Skeletal muscle tissue (tissue), 4 donors: Measurements from ENCODE around the gene NHEJ1. TPM values are rescaled to one million over a fixed set of nuclear protein-coding genes. Genes with fewer than 3 reads are reported as not detected.

Experiments used
- H3K27ac ChIP-seq: one replicate; pipeline ENCODE4 v1.7.0; 2013; ENCODE audit warnings: mild to moderate bottlenecking, low read depth, low read length, inconsistent platforms
- H3K27me3 ChIP-seq, 3 donors: one replicate each; pipeline ENCODE4 v1.7.0; 2013; ENCODE audit warnings: low read length in 3 of 3; ENCODE audit not compliant: control insufficient read depth in 3 of 3, insufficient read depth in 3 of 3
- H3K36me3 ChIP-seq, 3 donors: one replicate each; pipeline ENCODE4 v1.7.0; 2013; ENCODE audit warnings: low read length in 3 of 3; ENCODE audit not compliant: control insufficient read depth in 3 of 3, insufficient read depth in 3 of 3
- H3K4me1 ChIP-seq, 3 donors: one replicate each; pipeline ENCODE4 v1.7.0; 2013; ENCODE audit warnings: low read length in 3 of 3, mild to moderate bottlenecking in 3 of 3; ENCODE audit not compliant: control insufficient read depth in 3 of 3, insufficient read depth in 3 of 3
- H3K4me3 ChIP-seq, 3 donors: one replicate each; pipeline ENCODE4 v1.7.0; 2013; ENCODE audit warnings: low read length in 3 of 3
- H3K9ac ChIP-seq, 3 donors: one replicate each; pipeline ENCODE4 v1.7.0; 2013; ENCODE audit warnings: low read length in 3 of 3, mild to moderate bottlenecking in 3 of 3, moderate library complexity in 2 of 3, low read depth in 1 of 3
- H3K9me3 ChIP-seq, 3 donors: one replicate each; pipeline ENCODE4 v1.7.0; 2013; ENCODE audit warnings: low read length in 3 of 3; ENCODE audit not compliant: control insufficient read depth in 3 of 3
- total RNA-seq: library from RNA; depleted of rRNA; stranded (reverse); fragments of >200 nt; gene quantifications from one replicate; pipeline ENCODE4 v1.2.3, GENCODE V29; 2014
- donor health status: Osteomylitis.

NHEJ1 gene
- total RNA-seq, 1 donor from 2014 or later, result 15.1 TPM

DNA sequence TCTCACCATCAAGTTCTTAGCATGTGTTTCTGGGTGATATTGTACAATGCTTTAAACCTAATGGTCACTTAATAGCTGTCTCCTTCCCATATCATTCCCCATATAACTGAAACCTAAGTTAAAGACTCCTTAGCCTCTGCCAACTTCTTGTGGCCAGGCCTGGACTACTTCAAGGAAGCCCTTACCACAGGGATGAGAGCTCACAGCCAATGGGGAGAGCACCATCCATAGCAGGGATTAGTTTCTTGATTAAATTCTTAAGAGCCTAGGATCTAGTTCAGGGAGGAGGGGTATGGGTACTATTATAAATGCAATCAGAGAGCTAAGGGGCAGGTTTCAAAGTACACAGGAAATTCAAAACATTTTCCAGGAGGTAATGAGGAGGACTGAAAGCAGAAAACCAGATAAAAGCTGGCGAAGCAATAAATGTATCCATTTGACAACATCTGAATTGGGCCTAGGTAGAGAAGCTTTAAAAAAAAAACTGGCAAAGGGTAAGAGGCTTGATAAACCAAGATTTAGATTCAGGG is 65.1 kb downstream of the NHEJ1 start:
- Histone ChIP-seq H3K9ac (no peak overlapping the region), H3K9me3 (no peaks in the 10 kb centered on the region), H3K27ac (no peak overlapping the region), H3K4me1 (no peaks in the 10 kb centered on the region), H3K27me3 (no peaks in the 10 kb centered on the region), H3K4me3 (no peak overlapping the region), H3K36me3 (no peaks in the 10 kb centered on the region)

DNA sequence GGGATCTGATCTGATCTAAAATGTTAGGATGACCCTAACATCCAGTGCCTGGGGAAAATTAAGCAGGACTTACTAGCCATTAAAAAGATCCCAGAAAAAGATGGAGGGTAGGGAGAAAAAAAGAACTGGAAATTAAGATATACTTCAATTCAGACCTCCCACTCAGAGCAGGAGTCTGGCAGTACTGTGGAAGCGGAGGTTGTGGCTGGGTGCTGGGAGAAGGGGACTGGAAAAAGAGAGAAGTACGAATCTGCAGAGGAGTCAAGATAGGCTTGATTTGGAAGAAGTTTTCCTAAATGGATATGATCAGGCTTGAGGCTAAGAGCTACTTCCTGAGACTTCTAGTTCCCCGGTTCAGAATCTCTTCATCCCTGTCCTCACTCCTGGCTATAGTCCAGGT is 66.4 kb downstream of the NHEJ1 start:
- no peak overlapping the region for H3K27ac ChIP-seq
- no peaks in the 10 kb centered on the region for H3K9me3 ChIP-seq
- H3K27me3 ChIP-seq, result no peaks in the 10 kb centered on the region
- H3K36me3 ChIP-seq, result no peaks in the 10 kb centered on the region
- no peaks in the 10 kb centered on the region for H3K4me1 ChIP-seq
- H3K9ac ChIP-seq, result no peak overlapping the region
- no peak overlapping the region for H3K4me3 ChIP-seq

DNA sequence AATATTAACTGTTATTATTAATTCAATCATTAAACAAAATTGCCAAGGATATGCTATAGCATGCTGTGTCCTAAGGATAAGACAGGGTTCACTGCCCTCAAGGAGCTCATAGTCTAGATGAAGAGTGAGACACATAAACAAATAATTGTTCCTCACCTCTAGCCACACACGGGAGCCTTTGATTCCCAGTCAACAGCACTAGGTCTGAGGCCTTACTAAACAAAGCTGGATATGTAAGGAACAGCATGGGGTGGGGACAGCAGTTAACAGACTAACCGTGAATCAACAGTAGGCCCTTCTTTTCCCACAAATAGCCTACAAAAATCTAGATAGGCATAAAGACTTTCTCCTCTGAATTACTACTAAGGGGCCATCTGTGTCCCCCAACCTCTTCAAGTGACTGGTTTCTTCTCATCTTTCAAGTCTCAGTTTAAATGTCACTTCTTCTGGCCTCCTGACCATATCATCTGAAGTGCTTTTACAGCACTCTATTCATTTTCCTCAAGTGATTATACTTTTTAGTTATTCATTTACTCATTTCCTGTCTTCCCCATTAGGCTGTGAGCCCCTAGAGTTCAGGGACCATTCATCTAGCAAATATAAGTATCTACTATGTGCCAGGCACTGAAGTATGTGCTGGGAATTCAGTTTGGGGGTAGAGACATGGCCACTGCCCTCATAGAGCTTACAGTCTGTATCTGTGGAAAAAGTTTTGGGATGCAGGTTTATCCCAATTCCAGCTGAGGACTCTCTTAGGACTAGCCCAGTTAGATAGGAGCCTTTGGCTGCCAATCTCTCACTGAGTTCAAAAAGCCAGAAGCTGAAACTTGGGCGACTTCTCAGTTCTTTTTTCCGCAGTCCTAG is 69.9 kb downstream of the NHEJ1 start:
- H3K9me3 ChIP-seq, result no peaks in the 10 kb centered on the region
- no peak overlapping the region for H3K9ac ChIP-seq
- H3K4me1 ChIP-seq, result no peaks in the 10 kb centered on the region
- no peaks in the 10 kb centered on the region for H3K27me3 ChIP-seq
- no peaks in the 10 kb centered on the region for H3K36me3 ChIP-seq
- H3K4me3 ChIP-seq, result no peak overlapping the region
- no peak overlapping the region for H3K27ac ChIP-seq

DNA sequence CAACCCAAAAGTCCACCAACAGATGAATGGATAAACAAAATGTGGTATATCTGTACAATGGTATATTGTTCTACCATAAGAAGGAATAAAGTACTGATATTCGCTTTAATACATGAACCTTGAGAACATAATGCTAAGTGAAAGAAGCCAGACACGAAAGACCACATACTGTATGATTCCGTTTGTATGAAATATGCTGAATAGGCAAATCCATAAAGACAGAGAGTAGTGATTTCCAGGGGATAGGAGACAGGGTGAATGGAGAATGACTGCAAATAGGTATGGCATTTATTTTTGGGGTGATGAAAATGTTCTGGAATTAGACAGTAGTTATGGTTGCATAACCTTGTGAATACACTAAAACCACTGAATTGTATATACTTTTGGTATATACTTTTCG is 71.3 kb downstream of the NHEJ1 start:
- Histone ChIP-seq H3K4me3 (no peak overlapping the region), H3K36me3 (no peaks in the 10 kb centered on the region), H3K4me1 (no peaks in the 10 kb centered on the region), H3K9me3 (no peaks in the 10 kb centered on the region), H3K27me3 (no peaks in the 10 kb centered on the region), H3K9ac (no peak overlapping the region), H3K27ac (no peak overlapping the region)

DNA sequence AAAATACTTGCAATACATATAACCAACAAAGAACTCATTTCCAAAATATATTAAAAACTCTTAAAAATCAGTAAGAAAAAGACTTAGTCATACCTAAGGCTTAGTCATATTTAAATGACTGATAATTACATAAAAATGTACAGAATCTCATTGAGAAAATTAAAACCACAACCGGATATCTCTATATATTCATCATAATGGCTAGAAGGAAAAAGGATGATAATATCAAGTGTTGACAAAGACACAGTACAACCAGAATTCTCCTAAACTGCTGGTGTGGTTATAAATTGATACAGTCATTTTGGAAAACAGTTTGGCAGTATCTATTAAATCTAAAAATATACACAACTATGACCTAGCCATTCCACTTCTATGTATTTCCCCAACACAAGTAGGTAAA is 72.8 kb downstream of the NHEJ1 start:
- no peak overlapping the region for H3K9ac ChIP-seq
- no peaks in the 10 kb centered on the region for H3K9me3 ChIP-seq
- H3K4me3 ChIP-seq, result no peak overlapping the region
- no peaks in the 10 kb centered on the region for H3K27me3 ChIP-seq
- H3K36me3 ChIP-seq, result no peaks in the 10 kb centered on the region
- no peak overlapping the region for H3K27ac ChIP-seq
- H3K4me1 ChIP-seq, result no peaks in the 10 kb centered on the region

DNA sequence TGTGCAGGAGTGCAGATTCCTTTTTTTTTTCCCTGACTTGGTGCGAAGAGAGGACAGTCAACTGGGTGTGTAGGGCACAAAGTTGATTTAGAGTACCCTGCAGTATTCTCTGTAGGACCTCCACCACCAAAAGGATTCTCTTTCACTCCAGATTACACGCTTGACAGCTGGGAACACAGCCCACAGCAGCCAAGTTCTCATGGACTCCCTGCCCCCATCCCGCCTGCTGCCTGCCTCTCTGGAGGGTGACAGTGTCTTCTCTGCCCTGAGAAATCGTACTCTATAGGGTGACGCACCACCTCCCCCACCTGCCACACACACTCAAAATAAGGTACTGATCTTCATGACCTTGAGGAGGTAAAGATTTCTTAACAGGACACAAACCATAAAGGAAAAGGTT is 73.3 kb downstream of the NHEJ1 start:
- H3K27ac ChIP-seq, result no peak overlapping the region
- H3K4me1 ChIP-seq, result peaks cover 0 to 4% (median 0%) of the 10 kb centered on the region in 3 donors
- H3K9ac ChIP-seq, result no peak overlapping the region
- H3K36me3 ChIP-seq, result no peaks in the 10 kb centered on the region
- no peaks in the 10 kb centered on the region for H3K27me3 ChIP-seq
- H3K9me3 ChIP-seq, result no peaks in the 10 kb centered on the region
- no peak overlapping the region for H3K4me3 ChIP-seq

DNA sequence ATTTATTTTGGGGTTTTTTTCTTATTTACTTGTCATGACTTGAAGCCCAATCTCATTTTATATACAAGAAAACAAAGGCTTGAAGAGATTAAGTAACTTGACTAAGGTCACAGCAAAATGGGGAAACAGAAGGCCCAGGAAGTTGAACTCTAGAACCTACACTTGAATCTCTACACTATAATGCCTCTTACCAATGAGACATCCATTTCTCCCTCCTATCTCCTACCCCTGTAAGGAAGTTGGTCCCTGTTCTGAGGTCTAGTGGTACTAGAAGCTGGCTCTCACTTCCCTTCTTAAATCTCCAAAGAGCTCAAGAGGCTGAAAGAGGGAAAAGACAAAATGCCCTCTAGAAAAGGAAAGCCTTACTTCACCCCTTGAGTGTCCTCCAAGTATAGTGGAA is 74.4 kb downstream of the NHEJ1 start:
- Histone ChIP-seq H3K4me3 (no peak overlapping the region), H3K9ac (no peak overlapping the region), H3K27ac (no peak overlapping the region), H3K9me3 (no peaks in the 10 kb centered on the region), H3K4me1 (peaks cover 0 to 4% (median 2%) of the 10 kb centered on the region in 3 donors), H3K36me3 (no peaks in the 10 kb centered on the region), H3K27me3 (no peaks in the 10 kb centered on the region)

DNA sequence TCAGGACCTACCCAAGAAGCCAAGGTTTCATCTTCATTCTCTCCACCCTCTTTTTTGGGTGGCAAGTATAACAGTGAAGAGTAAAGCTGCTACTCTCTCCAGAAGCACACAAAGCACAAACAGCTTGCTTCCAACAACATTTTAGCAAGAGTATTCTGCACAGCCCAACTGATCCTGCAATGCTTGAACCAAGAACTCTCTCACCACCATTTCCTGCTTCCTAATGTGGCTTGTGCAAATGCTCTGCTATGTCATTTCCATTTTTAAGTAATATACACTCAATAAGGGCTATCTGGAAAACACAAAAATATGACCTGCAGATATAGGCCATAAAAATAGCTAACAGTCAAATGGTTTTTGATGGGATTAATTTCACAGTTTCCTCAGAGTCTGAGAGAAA is 75.8 kb downstream of the NHEJ1 start:
- Histone ChIP-seq H3K9ac (no peak overlapping the region), H3K4me1 (peaks cover 0 to 4% (median 2%) of the 10 kb centered on the region in 3 donors), H3K36me3 (no peaks in the 10 kb centered on the region), H3K27ac (no peak overlapping the region), H3K4me3 (no peak overlapping the region), H3K9me3 (no peaks in the 10 kb centered on the region), H3K27me3 (no peaks in the 10 kb centered on the region)

DNA sequence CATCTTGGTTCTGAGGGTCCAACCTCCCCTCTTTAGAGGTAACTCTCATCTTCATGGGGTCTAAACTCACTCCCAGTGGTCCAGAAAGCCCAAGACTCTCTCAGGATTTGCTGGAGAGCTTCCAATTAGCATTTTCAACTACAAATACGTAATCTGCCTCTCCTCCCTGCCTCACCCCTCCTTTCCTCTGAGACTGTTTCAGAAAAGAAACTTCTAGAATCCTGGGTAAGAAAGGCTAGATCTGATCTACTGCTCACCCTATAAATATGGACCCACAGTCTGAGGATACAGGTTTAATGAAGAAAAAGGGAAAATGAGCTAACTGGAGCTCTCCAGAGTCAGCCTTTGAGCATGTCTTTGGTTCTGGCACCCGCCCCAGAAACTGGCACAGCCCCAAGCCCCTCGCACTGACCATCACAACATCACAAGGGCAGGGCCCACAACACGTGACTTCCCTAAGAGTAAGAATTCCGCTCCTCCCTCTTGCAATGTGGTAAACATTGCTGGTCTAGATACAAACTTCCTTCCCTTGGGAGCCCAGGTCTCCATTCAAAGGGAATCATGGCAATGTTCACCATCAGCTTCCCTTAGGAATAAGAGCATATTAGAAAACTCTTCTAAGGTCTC is 78.2 kb downstream of the NHEJ1 start:
- Histone ChIP-seq H3K4me1 (peaks cover 0 to 4% (median 2%) of the 10 kb centered on the region in 3 donors), H3K36me3 (peaks cover 0 to 2% (median 2%) of the 10 kb centered on the region in 3 donors), H3K9ac (no peak overlapping the region), H3K9me3 (no peaks in the 10 kb centered on the region), H3K27ac (no peak overlapping the region), H3K4me3 (no peak overlapping the region), H3K27me3 (no peaks in the 10 kb centered on the region)

DNA sequence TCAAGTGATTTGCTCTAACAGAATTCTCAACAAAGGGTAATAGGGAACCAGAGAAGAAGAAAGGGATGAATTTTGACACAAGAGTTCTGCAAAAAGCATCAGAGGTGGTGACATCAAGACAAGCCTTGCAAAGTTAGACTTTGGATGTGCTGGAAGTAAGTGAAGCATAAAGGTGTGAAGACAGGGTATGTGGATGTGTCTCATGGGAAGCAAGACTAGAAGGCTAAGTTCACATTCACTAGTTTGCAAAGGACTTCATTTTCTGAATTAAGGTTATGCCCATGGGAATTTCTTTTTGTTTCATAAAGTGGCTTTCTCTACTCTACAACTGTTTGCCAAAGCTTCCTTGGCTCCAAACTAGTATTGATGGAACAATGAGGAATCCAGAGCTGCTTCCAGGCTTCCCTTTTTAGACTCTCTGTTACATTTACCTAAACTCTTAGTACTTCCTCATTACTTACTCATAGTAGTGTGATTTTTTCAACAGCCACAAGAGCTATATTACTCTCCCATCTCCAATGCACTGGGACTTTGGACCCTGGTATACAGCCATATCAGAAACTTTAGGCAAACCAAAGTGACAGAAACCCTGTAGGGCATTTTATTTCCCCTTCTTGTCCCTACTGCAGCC is 78.8 kb downstream of the NHEJ1 start:
- Histone ChIP-seq H3K27me3 (no peaks in the 10 kb centered on the region), H3K36me3 (peaks cover 4 to 8% (median 6%) of the 10 kb centered on the region in 3 donors), H3K9ac (no peak overlapping the region), H3K4me3 (no peak overlapping the region), H3K9me3 (no peaks in the 10 kb centered on the region), H3K4me1 (peaks cover 0 to 4% (median 2%) of the 10 kb centered on the region in 3 donors), H3K27ac (no peak overlapping the region)
